ENCODE data around the gene DPM1.
"Not testable (repeated sequence)": the region's sequence is repeated elsewhere in the genome, so short reads cannot be mapped to it uniquely, and the experiment has no call there.

Gene DPM1

DNA sequence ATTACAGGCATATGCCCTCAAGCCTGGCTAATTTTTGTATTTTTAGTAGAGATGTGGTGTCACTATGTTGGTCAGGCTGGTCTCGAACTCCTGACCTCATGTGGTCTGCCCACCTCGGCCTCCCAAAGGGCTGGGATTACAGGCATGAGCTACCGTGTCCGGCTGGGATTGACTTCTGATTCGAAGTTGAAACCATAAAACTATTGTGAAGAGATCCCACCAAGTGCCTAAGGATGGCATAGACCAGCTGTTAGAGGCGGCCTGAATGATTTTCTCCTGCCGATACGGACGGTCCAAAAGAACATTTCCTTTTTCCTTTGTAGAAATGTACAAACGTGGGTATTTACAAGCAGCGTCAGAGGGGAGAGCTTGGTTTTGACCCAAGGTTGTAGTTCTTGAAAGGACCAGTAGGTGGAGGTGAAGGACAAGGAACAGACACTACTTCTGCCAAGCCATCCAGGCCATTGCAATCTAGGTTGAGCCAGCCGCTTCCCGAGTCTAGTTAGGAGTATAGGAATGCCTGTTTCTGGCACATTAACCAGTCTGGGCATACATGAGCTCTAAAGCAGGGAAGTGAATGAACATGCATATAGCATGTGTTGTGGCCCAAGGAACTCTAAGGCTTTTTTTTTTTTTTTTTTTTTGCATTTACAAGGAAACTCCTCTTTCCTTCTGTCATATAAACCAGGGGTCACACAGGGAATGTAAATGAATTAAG is 29.3 kb upstream of the DPM1 start:
- peak; percentile 77 for DNase-seq (ENCODE audit: extremely low read depth, low read depth)
- TF ChIP-seq, protein P1, sequence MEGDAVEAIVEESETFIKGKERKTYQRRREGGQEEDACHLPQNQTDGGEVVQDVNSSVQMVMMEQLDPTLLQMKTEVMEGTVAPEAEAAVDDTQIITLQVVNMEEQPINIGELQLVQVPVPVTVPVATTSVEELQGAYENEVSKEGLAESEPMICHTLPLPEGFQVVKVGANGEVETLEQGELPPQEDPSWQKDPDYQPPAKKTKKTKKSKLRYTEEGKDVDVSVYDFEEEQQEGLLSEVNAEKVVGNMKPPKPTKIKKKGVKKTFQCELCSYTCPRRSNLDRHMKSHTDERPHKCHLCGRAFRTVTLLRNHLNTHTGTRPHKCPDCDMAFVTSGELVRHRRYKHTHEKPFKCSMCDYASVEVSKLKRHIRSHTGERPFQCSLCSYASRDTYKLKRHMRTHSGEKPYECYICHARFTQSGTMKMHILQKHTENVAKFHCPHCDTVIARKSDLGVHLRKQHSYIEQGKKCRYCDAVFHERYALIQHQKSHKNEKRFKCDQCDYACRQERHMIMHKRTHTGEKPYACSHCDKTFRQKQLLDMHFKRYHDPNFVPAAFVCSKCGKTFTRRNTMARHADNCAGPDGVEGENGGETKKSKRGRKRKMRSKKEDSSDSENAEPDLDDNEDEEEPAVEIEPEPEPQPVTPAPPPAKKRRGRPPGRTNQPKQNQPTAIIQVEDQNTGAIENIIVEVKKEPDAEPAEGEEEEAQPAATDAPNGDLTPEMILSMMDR (IDR thresholded peaks at IDR 0.05; ENCODE audit: low read depth, low read length), result peak; percentile 89

- TF ChIP-seq, protein P1 (IDR thresholded peaks at IDR 0.05; ENCODE audit: low read depth, low read length), result no peak
- no peak for DNase-seq (ENCODE audit: extremely low read depth, low read depth)
Observed at GRCh38 chr20:50983321-50983720, 25.0 kb upstream of the DPM1 start.

DNA sequence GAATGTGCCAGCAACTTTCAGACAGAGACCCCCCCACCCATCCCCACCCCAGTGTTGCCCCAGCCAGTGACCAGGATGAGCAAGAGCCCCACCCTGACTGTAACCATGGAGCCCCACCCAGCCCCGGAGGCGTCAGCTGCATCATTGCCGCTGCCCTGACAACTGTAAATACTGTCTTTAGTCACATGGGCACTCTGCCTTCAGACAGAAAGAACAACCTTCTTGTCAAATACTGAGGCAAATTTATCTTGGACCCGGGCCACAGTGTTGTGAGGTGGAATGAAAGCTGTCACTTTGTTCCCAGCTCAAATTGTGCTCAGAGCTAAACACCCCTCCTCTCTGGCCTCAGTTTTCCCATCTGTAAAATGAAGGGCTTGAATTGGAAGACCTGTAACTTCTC is 24.0 kb upstream of the DPM1 start:
- TF ChIP-seq, protein P1 (IDR thresholded peaks at IDR 0.05; ENCODE audit: low read depth, low read length), result no peak
- DNase-seq (ENCODE audit: extremely low read depth, low read depth), result peak; percentile 38

- no peak for DNase-seq (ENCODE audit: extremely low read depth, low read depth)
- TF ChIP-seq, protein P1 (IDR thresholded peaks at IDR 0.05; ENCODE audit: low read depth, low read length), result no peak
Observed at GRCh38 chr20:50981714-50982048, 23.3 kb upstream of the DPM1 start.

- TF ChIP-seq, protein P1 (IDR thresholded peaks at IDR 0.05; ENCODE audit: low read depth, low read length), result peak; percentile 80
- DNase-seq (ENCODE audit: extremely low read depth, low read depth), result no peak
Observed at GRCh38 chr20:50980851-50981713, 22.8 kb upstream of the DPM1 start.

- TF ChIP-seq, protein P1 (IDR thresholded peaks at IDR 0.05; ENCODE audit: low read depth, low read length), result no peak
- DNase-seq (ENCODE audit: extremely low read depth, low read depth), result peak; percentile 91
Observed at GRCh38 chr20:50980071-50980681, 21.8 kb upstream of the DPM1 start.

DNA sequence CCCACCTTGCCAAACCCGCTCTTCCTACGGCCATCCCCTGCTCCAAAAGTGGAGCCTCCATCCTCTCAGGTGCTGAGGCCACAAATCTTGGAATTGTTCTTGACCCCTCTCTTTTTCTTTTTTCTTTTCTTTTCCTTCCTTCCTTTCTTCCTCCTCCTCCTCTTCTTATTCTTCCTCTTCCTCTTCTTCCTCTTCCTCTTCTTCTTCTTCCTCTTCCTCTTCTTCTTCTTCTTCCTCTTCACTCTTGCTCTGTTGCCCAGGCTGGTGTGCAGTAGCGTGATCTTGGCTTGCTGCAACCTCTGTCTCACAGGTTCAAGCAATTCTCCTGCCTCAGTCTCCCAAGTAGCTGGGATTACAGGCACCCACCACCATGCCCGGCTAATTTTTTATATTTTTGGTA is 20.2 kb upstream of the DPM1 start:
- DNase-seq (ENCODE audit: extremely low read depth, low read depth), result not testable (repeated sequence)
